ENCODE results near the gene TPR. TPM values are rescaled to one million over a fixed set of nuclear protein-coding genes. Genes with fewer than 3 reads are reported as not detected.

TPR gene
- total RNA-seq, 4 donors from 2014 or later = 47.3 to 81.3 (median 49.6) TPM

- TF ChIP-seq, protein P1, sequence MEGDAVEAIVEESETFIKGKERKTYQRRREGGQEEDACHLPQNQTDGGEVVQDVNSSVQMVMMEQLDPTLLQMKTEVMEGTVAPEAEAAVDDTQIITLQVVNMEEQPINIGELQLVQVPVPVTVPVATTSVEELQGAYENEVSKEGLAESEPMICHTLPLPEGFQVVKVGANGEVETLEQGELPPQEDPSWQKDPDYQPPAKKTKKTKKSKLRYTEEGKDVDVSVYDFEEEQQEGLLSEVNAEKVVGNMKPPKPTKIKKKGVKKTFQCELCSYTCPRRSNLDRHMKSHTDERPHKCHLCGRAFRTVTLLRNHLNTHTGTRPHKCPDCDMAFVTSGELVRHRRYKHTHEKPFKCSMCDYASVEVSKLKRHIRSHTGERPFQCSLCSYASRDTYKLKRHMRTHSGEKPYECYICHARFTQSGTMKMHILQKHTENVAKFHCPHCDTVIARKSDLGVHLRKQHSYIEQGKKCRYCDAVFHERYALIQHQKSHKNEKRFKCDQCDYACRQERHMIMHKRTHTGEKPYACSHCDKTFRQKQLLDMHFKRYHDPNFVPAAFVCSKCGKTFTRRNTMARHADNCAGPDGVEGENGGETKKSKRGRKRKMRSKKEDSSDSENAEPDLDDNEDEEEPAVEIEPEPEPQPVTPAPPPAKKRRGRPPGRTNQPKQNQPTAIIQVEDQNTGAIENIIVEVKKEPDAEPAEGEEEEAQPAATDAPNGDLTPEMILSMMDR (IDR thresholded peaks at IDR 0.05) = peak in 1 of 6 experiments; percentile 31
- TF ChIP-seq POLR2A (IDR thresholded peaks at IDR 0.05) = no peak
- H3K27me3 ChIP-seq = no peaks in the 10 kb centered on the region
- peaks cover 16 to 96% (median 17%) of the 10 kb centered on the region in 3 donors for H3K36me3 ChIP-seq
- H3K4me3 ChIP-seq = no peak overlapping the region
- no peaks in the 10 kb centered on the region for H3K9me3 ChIP-seq
- H3K27ac ChIP-seq = no peak overlapping the region
- DNase-seq = no peak
- intact Hi-C loops (cut with DNase I) = no loop called here
- H3K4me1 ChIP-seq = no peaks in the 10 kb centered on the region
- 86 to 100% methylated on average over 2 of the region's 2 CpGs for WGBS, 2 donors
Observed at GRCh38 chr1:186325239-186325638, 49.8 kb downstream of the TPR start.

DNA sequence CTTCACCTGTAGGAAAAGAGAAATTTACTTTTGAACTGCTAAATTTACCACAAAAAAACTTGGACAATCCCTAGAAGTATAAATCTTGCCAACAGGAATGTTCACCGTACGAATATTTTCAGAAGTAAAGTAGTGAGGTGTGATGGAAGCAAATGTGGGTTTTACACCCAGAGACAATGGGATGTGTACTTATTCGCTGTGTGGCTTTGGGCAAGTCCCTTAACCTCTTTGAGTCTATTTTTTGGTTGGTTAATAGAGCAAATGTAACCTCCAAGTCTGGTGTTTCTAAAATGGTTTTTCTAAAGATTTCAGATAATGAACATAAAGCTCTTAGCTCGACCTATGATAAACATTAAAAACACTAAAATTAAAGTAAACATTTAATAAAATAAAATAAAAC, 51.2 kb downstream of the TPR start:
- 87 to 92% methylated on average over 4 of the region's 4 CpGs for WGBS, 2 donors

DNA sequence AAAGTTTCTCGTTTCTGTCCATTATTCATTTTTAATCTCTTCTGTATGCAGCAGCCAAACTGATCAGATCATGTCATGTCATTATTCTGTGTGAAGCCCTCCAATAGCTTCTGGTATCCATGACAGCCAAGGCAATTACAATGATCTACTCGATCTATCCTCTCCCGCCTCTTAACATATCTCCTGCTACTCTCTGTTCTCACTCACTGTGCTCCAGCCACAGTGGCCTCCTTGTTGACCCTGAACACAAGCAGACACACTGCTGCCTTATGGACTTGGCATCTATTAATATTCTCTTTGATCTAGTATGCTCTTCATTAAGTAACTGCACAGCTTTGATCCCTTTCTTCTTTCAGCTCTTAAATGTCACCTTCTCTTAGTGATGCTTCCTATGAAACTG, 59.5 kb downstream of the TPR start:
- Histone ChIP-seq H3K4me3 (no peak overlapping the region), H3K27me3 (no peaks in the 10 kb centered on the region), H3K36me3 (peaks cover 0 to 100% (median 17%) of the 10 kb centered on the region in 3 donors), H3K9me3 (no peaks in the 10 kb centered on the region), H3K4me1 (no peaks in the 10 kb centered on the region), H3K27ac (no peak overlapping the region)
- intact Hi-C loops (cut with DNase I) = no loop called here
- no peak for DNase-seq
- TF ChIP-seq, protein P1 (IDR thresholded peaks at IDR 0.05) = no peak
- no peak for TF ChIP-seq POLR2A (IDR thresholded peaks at IDR 0.05)
- 87 to 88% methylated on average over 3 of the region's 3 CpGs for WGBS, 2 donors

More for the DNA sequence above, 51.2 kb downstream of the TPR start:
- intact Hi-C loops (cut with DNase I) = no loop called here
- Histone ChIP-seq H3K4me1 (no peaks in the 10 kb centered on the region), H3K27me3 (no peaks in the 10 kb centered on the region), H3K36me3 (peaks cover 15 to 96% (median 17%) of the 10 kb centered on the region in 3 donors), H3K9me3 (no peaks in the 10 kb centered on the region), H3K27ac (no peak overlapping the region), H3K4me3 (no peak overlapping the region)
- no peak for DNase-seq
- TF ChIP-seq, protein P1 (IDR thresholded peaks at IDR 0.05) = no peak
- no peak for TF ChIP-seq POLR2A (IDR thresholded peaks at IDR 0.05)

DNA sequence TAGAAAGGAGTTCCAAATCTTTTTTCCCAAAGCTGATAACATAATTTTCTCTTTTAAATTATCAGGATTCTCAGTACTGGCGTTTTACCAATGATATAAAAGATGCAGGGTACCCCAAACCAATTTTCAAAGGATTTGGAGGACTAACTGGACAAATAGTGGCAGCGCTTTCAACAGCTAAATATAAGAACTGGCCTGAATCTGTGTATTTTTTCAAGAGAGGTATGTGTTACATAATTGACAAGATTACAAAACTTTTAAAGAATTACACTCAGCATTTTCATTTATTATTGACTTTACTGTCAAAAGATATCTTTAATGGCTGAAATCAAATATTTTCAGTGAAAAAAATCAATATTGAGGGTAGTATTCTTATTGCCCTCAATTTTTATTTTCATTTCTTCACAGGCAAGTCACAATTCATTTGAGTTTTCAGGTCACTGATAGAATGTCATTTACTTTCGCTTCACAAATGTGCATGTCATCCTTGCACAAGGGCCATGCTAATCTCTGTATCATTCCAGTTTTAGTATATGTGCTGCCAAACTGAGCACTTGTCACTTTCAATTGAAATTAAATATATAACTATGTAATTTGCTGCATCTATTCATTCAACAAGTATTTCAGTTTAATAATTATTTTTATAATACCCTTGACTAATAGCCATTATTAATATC, 63.5 kb downstream of the TPR start:
- H3K4me3 ChIP-seq = no peak overlapping the region
- intact Hi-C loops (cut with DNase I) = no loop called here
- 91 to 92% methylated on average over 3 of the region's 3 CpGs for WGBS, 2 donors
- H3K4me1 ChIP-seq = no peaks in the 10 kb centered on the region
- TF ChIP-seq, protein P1 (IDR thresholded peaks at IDR 0.05) = no peak
- TF ChIP-seq POLR2A (IDR thresholded peaks at IDR 0.05) = no peak
- no peaks in the 10 kb centered on the region for H3K27me3 ChIP-seq
- H3K36me3 ChIP-seq = peaks cover 0 to 69% (median 17%) of the 10 kb centered on the region in 3 donors
- H3K9me3 ChIP-seq = no peaks in the 10 kb centered on the region
- no peak for DNase-seq
- no peak overlapping the region for H3K27ac ChIP-seq

- H3K36me3 ChIP-seq = peaks cover 0 to 57% (median 10%) of the 10 kb centered on the region in 3 donors
- no peaks in the 10 kb centered on the region for H3K4me1 ChIP-seq
- H3K9me3 ChIP-seq = no peaks in the 10 kb centered on the region
- intact Hi-C loops (cut with DNase I) = no loop called here
- TF ChIP-seq, protein P1 (IDR thresholded peaks at IDR 0.05) = no peak
- TF ChIP-seq POLR2A (IDR thresholded peaks at IDR 0.05) = no peak
- H3K27ac ChIP-seq = no peak overlapping the region
- no peak overlapping the region for H3K4me3 ChIP-seq
- no peak for DNase-seq
- 86 to 91% methylated on average over 4 of the region's 4 CpGs for WGBS, 2 donors
- H3K27me3 ChIP-seq = no peaks in the 10 kb centered on the region
Observed at GRCh38 chr1:186310307-186310706, 64.7 kb downstream of the TPR start.
